ENCODE measurements around the gene TNFRSF1A. TPM values are rescaled to one million over a fixed set of nuclear protein-coding genes. Genes with fewer than 3 reads are reported as not detected.

Gene TNFRSF1A
- polyA plus RNA-seq, 1 donor from 2014 or later, result 4.5 TPM

GRCh38 chr12:6370994-6371754 lies 29.3 kb upstream of the TNFRSF1A start:
- Histone ChIP-seq H2AFZ (ENCODE audit: low read depth, low read length) (no peak overlapping the region), H3K9ac (ENCODE audit: low read length) (no peak overlapping the region)
- TF ChIP-seq SMC3 (conservative IDR thresholded peaks at IDR 0.05; ENCODE audit: poor library complexity), result no peak
- TF ChIP-seq EZH2 (IDR thresholded peaks at IDR 0.05; ENCODE audit: borderline replicate concordance, insufficient read depth, low read length, poor library complexity, severe bottlenecking), result no peak
- no peak for TF ChIP-seq MXI1 (conservative IDR thresholded peaks at IDR 0.05; ENCODE audit: poor library complexity, severe bottlenecking)
- TF ChIP-seq RAD21 (conservative IDR thresholded peaks at IDR 0.05), result no peak
- TF ChIP-seq TAF1 (IDR thresholded peaks at IDR 0.05; ENCODE audit: low read depth), result no peak
- no peak for TF ChIP-seq EP300 (conservative IDR thresholded peaks at IDR 0.05; ENCODE audit: poor library complexity, severe bottlenecking)
- TF ChIP-seq REST (IDR thresholded peaks at IDR 0.05; ENCODE audit: borderline replicate concordance), result no peak
- TF ChIP-seq, protein P1, sequence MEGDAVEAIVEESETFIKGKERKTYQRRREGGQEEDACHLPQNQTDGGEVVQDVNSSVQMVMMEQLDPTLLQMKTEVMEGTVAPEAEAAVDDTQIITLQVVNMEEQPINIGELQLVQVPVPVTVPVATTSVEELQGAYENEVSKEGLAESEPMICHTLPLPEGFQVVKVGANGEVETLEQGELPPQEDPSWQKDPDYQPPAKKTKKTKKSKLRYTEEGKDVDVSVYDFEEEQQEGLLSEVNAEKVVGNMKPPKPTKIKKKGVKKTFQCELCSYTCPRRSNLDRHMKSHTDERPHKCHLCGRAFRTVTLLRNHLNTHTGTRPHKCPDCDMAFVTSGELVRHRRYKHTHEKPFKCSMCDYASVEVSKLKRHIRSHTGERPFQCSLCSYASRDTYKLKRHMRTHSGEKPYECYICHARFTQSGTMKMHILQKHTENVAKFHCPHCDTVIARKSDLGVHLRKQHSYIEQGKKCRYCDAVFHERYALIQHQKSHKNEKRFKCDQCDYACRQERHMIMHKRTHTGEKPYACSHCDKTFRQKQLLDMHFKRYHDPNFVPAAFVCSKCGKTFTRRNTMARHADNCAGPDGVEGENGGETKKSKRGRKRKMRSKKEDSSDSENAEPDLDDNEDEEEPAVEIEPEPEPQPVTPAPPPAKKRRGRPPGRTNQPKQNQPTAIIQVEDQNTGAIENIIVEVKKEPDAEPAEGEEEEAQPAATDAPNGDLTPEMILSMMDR (IDR thresholded peaks at IDR 0.05; ENCODE audit: poor library complexity, severe bottlenecking), result no peak
- TF ChIP-seq POLR2AphosphoS5 (IDR thresholded peaks at IDR 0.05), result no peak

GRCh38 chr12:6370576-6370935 lies 28.7 kb upstream of the TNFRSF1A start:
- no peak overlapping the region for H3K4me2 ChIP-seq (ENCODE audit: low read length)
- no peak overlapping the region for H3K27ac ChIP-seq (ENCODE audit: low read length)
- no peaks in the 10 kb centered on the region for H4K20me1 ChIP-seq (ENCODE audit: insufficient read depth)
- no peaks in the 10 kb centered on the region for H3K9me3 ChIP-seq (ENCODE audit: low read length)
- no peak overlapping the region for H3K9ac ChIP-seq (ENCODE audit: low read length)
- no peaks in the 10 kb centered on the region for H3K36me3 ChIP-seq (ENCODE audit: insufficient read depth, low read length)
- H3K9me2 ChIP-seq (ENCODE audit: insufficient read depth, low read length), result no peaks in the 10 kb centered on the region
- no peak overlapping the region for H2AFZ ChIP-seq (ENCODE audit: low read depth, low read length)
- no peaks in the 10 kb centered on the region for H3F3A ChIP-seq (ENCODE audit: insufficient read depth, low read length, poor library complexity, severe bottlenecking)
- no peak overlapping the region for H3K4me3 ChIP-seq (ENCODE audit: low read length)
- H3K27me3 ChIP-seq (ENCODE audit: insufficient read depth, low read depth, low read length), result no peaks in the 10 kb centered on the region
- no peaks in the 10 kb centered on the region for H3K79me2 ChIP-seq (replicated peaks; ENCODE audit: insufficient read depth, low read length)
- TF ChIP-seq MXI1 (conservative IDR thresholded peaks at IDR 0.05; ENCODE audit: poor library complexity, severe bottlenecking) (no peak), EP300 (conservative IDR thresholded peaks at IDR 0.05; ENCODE audit: poor library complexity, severe bottlenecking) (no peak), POLR2AphosphoS5 (IDR thresholded peaks at IDR 0.05) (no peak), TAF1 (IDR thresholded peaks at IDR 0.05; ENCODE audit: low read depth) (no peak), SMC3 (conservative IDR thresholded peaks at IDR 0.05; ENCODE audit: poor library complexity) (no peak), REST (IDR thresholded peaks at IDR 0.05; ENCODE audit: borderline replicate concordance) (no peak), RAD21 (conservative IDR thresholded peaks at IDR 0.05) (no peak), EZH2 (IDR thresholded peaks at IDR 0.05; ENCODE audit: borderline replicate concordance, insufficient read depth, low read length, poor library complexity, severe bottlenecking) (no peak)
- TF ChIP-seq, protein P1 (IDR thresholded peaks at IDR 0.05; ENCODE audit: poor library complexity, severe bottlenecking), result no peak

More at GRCh38 chr12:6370994-6371754, 29.3 kb upstream of the TNFRSF1A start:
- Histone ChIP-seq H3K4me3 (ENCODE audit: low read length) (no peak overlapping the region), H3K4me2 (ENCODE audit: low read length) (no peak overlapping the region), H3K36me3 (ENCODE audit: insufficient read depth, low read length) (no peaks in the 10 kb centered on the region), H4K20me1 (ENCODE audit: insufficient read depth) (no peaks in the 10 kb centered on the region), H3K27ac (ENCODE audit: low read length) (no peak overlapping the region), H3F3A (ENCODE audit: insufficient read depth, low read length, poor library complexity, severe bottlenecking) (no peaks in the 10 kb centered on the region), H3K27me3 (ENCODE audit: insufficient read depth, low read depth, low read length) (no peaks in the 10 kb centered on the region), H3K79me2 (replicated peaks; ENCODE audit: insufficient read depth, low read length) (no peaks in the 10 kb centered on the region), H3K9me3 (ENCODE audit: low read length) (no peaks in the 10 kb centered on the region), H3K9me2 (ENCODE audit: insufficient read depth, low read length) (no peaks in the 10 kb centered on the region)
